ENCODE results near the gene SOX5.

DNA sequence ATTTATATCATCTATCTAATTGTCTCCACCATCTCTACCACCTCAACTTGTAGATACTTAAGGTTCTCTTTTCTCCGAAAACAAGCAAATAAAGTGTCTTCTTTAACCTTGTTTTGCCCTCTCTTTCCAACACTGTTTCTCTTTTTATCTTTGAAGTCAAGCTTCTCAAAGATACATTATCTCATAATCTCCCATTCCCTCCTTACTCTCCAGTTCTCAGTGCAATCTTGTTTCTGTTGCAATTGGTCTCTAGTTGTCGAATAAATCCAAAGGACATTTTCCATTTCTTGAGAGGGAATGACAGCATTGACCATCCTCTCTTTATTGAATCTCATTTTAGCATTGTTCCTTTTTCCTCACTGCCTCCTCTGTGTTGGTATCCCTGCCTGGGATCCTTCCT is 383.3 kb downstream of the SOX5 start:
- no peak for TF ChIP-seq HDGF (IDR thresholded peaks at IDR 0.05; ENCODE audit: borderline replicate concordance)
- no peak for TF ChIP-seq BHLHE40 (IDR thresholded peaks at IDR 0.05; ENCODE audit: borderline replicate concordance)
